Activated T-helper 1 cell treated with Interleukin-2 at 50 U/mL for 16 hours (primary cell): ENCODE data around the gene PHOX2A.

Experiments used
- DNase-seq: peaks from one replicate; pipeline ENCODE4 v3.0.0-alpha.2; 2020; ENCODE audit warnings: low read depth

PHOX2A gene

DNA sequence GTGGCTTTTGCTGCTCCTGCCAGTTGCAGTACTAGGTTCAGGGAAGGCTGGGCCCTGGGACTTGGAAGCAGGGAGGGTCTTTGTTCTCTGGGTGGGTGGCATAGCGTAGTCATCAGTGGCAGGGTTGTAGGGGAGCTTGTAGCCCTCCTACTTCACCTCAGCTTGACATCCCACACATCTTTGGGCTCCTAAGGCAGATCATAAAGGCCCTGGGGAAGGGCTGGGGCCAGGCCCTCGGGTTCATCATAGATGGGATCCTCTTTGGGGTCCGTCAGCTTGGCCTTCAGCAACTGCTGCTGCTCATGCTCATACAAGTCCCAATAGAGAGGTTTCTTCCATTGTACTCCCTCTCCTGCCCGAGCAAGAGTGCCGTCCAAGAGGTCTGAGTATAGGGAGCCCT, 6.0 kb upstream of the PHOX2A start:
- no peak for DNase-seq

GRCh38 chr11:72247584-72247983, 3.6 kb upstream of the PHOX2A start:
- no peak for DNase-seq

GRCh38 chr11:72245263-72245816, 1.4 kb upstream of the PHOX2A start:
- no peak for DNase-seq

DNA sequence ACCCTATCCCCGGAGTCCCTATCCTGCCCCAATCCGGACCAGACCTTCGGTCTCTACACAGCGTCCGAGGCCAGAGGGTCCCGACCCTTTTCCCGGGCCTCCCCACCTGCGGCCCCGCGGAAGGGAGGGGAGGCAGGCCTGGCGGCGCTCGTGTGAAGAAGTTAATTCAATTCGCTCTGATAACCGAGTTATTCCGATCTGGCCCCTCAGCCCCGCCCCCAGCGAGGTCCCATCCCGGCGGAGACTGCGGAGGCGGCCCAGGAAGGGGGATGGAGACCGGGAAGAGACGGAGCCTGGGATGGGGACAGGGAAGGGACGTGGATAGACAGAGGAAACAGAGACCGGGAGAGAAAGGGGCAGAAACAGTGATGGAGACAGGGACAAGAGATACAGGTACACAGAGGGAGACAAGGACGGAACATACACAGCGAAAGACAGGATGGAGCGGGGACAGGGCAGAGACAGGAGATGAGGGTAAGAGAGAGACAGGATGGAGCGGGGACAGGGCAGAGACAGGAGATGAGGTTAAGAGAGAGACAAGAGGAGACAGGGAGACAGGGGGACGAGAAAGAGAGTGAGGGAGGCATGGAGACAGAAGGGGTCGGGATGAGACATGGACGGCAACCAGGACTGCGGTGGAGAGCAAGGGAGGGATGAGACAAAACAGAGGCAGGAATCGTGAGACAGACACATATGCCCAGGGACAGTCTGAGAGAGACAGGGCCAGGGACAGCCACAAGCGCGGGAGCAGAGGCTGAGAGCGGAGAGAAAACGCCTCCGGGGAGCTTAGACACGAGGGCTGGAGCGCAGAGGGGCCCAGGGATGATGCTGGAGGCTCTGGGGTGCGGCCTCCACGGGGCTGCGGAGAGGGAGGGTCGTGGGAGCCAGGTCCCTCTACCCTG, 636 bp upstream of the PHOX2A start:
- no peak for DNase-seq

GRCh38 chr11:72243173-72244059, 560 bp downstream of the PHOX2A start:
- DNase-seq = no peak

GRCh38 chr11:72242141-72242540, 1.8 kb downstream of the PHOX2A start:
- DNase-seq = no peak

DNA sequence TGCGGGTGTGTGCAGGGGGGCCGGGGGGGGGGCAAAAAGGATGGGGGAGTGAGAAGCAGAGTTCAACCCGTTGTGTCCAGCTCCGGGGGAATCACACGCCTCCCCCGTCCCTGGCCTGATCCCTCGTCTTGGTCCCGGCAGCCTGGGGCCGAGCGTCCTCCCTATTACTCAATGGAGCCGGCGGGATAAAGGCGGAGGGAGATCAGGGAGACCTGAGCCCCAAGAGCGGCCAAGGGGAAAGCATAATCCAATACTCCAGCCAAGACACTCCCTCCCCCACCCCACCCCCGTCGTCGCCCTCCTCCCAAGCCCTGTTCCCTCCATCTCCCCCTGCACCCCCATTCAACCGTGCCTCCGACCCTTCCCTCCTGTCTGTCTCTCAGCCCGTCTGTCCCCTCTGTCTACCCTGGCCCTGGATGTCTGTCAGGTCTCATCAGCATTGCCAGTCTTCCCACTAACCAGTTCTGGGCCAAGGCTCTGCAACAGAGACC, 2.6 kb downstream of the PHOX2A start:
- no peak for DNase-seq

DNA sequence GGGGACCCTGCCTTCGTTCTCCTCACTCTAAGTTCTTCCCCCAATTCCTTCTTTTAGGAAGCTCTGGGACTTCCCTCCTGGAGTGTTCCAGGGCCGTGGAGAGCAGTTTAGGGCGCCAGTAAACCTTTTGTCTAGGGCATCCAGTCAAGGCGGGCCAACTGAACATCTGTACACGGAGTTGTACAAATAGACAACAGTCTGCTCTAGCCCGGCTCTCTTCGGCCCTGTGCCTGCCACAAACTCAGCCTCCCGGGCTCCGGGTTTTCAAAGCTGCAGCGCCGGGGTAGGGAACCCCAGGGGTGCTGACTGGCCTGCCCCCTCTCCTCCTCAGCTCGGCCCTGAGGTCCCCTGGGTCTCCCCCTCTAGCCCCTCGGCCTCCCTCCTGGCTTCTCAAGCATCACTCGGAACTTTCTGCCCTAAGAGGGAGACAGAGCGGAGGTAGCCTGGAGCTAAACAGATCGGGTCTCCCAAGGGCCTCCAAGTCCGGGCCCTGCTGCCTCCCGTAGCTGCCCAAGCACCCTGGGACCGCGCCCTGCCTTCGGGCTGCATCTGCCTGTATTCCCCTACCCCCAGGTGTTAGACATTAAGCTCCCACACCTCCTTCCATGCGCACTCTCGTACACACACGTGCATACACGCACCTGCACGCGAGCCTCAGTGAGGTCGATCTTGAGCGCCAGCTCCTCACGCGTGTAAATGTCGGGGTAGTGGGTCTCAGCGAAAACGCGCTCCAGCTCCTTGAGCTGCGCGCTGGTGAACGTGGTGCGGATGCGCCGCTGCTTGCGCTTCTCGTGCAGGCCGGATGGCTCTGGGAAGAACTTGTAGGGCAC, 3.3 kb downstream of the PHOX2A start:
- no peak for DNase-seq

DNA sequence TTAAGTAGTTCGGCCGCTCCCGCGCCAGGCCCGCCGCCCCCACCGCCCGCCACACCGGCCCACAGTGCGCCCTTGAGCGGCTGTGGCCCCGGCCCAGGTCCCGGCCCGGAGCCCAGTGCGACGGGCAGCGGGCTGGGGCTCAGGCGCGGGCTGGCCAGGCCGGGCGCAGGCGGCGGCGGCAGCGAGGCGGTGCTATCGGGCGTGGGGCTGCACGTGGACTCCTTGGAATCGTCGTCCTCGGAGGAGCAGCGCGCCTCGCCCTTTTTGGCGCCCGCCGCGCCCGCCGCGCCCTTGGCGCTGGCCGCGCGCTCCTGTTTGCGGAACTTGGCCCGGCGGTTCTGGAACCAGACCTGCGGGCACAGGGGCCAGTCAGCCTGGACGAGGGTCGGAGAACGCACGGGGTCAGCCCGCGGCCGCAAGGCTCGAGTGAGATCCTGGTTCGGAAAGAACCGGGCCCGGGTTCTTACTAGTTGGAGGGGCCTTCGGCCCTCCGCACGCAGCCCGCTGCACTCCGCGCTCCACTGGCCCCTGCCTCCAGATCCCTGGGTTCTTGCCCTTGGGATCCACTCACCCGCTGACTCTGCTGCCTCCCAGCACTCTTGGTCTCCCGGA, 4.0 kb downstream of the PHOX2A start:
- DNase-seq = no peak

- no peak for DNase-seq
Measured at GRCh38 chr11:72239313-72239848, 4.6 kb downstream of the PHOX2A start.

DNA sequence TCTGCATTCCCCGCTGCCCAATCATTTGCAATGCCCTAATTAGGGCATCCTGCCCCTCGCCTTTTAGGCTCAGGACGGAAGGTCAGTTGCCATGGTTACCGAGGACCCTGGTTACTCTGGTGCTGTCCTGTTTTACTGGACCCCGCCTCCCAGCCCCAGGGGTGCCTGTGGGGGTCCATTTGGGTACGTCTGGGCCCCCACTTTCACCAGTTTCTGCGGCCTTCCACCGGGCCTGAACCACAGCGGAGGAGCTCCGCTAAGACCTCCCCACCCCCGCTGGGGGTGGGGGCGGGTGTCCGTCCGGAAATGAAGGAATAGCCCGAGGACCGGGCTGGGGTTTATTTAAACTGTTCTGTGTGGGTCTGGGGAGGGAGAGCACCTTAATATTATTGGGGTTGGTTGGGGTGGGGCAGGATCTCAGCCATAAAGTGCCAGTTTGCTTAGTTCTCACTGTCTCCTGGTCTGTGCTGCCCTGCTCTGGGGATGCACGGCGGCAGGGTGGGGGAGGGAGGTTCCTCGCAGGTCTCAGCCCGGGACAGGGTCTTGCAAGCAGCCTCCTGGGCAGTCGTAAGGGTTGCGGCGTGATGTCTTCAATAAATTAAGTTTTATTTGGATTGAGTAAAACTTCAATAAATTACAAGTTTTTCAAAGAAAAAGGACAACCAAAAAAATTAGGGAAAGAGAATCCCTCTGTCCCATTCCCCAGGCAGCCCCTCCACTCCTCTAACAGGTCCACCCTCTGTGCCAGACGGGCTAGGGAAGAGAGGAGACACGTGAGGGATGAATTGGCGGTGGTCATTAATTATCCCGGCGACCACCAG, 5.3 kb downstream of the PHOX2A start:
- DNase-seq = no peak

DNA sequence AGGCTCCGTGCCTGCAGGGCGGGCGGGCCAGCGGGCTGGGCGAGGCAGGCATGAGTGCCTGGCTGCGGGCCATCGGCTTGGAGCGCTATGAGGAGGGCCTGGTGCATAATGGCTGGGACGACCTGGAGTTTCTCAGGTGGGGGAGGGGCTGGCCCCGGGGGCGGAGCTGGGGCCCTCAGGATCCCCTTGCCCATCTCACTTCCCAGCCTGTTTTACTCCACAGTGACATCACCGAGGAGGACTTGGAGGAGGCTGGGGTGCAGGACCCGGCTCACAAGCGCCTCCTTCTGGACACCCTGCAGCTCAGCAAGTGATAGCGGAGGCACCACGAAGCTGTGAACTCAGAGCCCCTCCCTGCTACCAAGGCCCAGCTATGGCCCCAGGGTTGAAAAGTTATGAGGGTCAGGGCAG, 5.9 kb downstream of the PHOX2A start:
- DNase-seq = peak; percentile 21

GRCh38 chr11:72237112-72237931, 6.7 kb downstream of the PHOX2A start:
- no peak for DNase-seq

- no peak for DNase-seq
Measured at GRCh38 chr11:72236774-72237111, 7.2 kb downstream of the PHOX2A start.

GRCh38 chr11:72236083-72236697, 7.8 kb downstream of the PHOX2A start:
- DNase-seq = no peak

DNA sequence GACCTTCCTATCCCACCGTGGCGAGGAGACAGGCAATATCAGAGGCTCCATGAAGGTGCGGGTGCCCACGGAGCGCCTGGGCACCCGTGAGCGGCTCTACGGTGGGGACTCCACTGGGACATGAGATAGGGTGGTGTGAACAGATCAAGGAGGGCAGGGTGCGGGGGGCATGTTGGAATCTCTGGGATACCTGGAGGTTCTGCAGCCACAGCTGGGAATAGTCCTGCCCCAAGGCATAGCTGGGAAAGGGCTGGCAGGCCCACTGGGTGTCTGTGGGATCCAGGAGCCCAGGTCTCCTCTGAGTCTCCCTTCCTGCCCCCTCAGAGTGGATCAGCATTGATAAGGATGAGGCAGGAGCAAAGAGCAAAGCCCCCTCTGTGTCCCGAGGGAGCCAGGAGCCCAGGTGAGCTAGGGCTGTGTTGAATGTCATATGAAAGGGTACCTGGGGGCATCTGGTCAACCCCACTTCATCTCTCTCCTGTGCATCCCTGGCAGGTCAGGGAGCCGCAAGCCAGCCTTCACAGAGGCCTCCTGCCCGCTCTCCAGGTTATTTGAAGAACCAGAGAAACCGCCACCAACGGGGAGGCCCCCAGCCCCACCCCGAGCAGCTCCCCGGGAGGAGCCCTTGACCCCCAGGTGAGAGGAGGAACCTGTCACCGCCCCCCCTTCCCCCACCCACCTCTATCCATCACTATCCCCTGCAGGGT, 8.5 kb downstream of the PHOX2A start:
- no peak for DNase-seq

DNA sequence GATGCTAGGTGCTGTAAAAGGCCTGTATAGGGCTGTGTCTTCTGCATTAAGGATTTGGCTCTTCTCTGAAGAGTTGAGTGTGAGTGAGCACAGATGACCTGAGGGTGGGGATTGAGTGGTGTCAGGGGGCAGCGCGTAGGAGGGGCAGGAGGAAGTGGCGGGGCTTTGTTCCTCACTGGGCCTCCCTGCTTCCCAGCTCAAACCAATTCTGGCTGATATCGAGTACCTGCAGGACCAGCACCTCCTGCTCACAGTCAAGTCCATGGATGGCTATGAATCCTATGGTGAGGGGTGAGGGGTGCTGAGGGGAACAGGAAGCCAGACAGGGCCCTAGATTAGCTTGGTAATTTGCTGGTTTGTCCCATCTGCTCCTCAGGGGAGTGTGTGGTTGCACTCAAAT, 9.1 kb downstream of the PHOX2A start:
- DNase-seq = no peak

- DNase-seq = no peak
Measured at GRCh38 chr11:72234514-72234830, 9.5 kb downstream of the PHOX2A start.
